GM18499 (cell line): ENCODE data around the gene HSD3B2.
"Not testable (repeated sequence)": the region's sequence is repeated elsewhere in the genome, so short reads cannot be mapped to it uniquely, and the experiment has no call there.

Experiments
- ATAC-seq: cut with Tn5 transposase; IDR thresholded peaks from one replicate; pipeline ENCODE4 v1.9.1; 2021; ENCODE audit warnings: moderate number of reproducible peaks; ENCODE audit not compliant: insufficient read depth, unreplicated experiment

Gene HSD3B2

DNA sequence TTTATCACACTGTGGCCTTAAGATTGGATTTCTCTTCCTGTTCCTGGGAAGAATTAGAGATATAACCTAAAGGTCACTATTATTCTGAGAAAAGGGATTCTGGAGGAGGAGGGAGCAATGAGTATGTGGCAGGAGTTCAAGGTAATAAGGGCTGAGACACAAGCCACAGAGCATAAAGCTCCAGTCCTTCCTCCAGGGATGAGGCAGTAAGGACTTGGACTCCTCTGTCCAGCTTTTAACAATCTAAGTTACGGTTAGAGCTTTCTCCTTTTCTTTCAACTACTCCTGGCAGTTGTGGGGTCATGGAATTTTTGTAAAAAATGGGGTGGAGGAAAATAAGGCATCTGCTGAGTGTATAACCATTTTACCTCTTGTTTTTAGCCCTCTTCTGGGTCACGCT lies at the start of gene HSD3B2:
TSS of gene HSD3B2 (plus strand) at position 201 of the 400 bp plus-strand sequence. CDS start 270 bp downstream, outside the sequence.
- ATAC-seq: no peak

DNA sequence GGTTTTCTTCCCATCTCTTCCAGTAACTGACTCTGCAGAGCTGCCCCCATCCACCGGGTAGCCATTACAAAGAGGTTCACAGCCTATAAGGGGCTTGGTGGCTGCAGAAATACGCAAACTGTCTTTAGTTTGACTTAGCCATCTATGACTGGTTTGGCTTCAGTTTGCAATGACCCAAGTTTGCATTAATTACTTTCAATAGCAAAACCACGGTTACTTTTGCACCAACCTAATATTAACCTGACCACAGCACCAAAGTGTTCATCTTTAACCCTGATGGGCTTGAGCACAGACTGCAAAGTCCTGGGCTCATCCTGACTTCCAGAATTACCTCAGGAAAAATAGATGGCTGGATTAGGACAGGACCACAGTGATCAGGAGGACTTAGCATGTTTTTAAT lies 48.5 kb upstream of the HSD3B2 start:
- ATAC-seq: no peak

DNA sequence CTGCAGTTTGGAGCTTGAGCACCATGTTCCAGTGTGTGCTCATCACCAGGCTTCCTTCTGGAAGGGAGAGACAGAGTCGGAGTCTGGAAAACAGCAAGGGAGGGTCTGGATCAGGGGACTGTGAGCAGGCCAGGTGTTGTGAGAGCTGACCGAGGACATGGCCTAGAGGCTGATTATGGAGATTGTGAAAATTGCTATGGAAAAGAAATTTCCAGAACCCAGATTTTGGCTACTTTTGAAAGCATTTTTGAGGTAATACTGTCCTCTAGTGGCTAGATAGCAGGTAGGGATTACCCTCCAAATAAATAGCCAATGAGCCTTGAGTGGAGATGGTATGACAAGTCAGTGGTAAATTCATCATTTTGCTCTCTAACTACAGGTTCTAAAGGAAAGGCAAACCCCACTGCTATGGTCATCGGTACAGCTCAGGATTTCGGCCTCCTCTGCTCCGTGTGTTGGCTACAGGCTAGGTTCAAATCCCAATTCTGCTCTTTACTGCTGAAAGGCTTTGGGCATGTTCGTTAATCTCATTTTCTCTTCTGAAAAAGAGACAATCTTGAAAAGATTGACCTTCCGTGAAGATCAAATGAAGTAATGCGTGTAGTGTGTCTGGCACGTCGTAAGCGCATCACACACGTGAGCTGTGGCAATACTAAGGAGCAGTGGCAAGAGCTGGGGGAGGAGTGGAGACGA lies 47.4 kb upstream of the HSD3B2 start:
- no peak for ATAC-seq

DNA sequence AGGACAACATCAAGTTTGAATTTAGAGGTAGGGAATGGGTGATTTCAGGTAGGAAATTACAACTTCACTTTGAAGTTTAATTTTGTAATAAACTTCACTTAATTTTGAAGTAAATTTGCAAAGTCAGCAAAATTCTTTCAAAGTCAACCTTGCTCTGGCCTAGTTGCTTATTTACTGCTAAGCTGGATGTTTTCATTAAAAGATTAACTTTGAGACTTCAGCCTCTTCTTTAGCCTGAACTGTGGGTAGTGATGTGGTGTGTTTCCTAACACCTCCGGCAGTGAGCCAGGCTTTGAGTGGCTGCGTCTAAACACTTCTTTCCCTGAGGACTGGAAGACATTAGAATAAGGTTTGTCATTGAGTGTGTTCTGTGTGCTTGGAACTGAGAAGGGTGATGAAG lies 46.4 kb upstream of the HSD3B2 start, which contains the start of gene HAO2:
TSS of gene HAO2 (plus strand) at position 232 of the 400 bp plus-strand sequence. CDS start 12,301 bp downstream, outside the sequence.
- ATAC-seq: no peak

DNA sequence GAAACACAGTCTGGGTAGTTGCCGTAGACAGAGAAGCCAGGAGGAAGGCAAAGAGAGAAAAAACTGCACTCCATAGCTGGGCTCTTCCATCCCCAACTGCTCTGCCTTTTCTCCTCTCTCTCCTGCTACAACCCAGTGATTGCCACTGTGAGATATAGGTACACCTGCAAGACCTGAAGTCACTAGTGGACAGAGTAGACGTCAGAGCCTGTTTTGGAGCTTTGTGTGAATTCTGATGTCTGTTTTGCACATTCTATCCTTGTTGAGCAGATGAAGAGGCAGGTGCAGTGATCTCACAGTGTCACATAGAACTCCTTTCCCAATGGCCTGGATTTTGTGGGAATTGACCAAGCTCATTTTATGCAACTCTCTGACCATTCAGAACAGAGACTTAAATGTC lies 44.2 kb upstream of the HSD3B2 start:
- no peak for ATAC-seq

DNA sequence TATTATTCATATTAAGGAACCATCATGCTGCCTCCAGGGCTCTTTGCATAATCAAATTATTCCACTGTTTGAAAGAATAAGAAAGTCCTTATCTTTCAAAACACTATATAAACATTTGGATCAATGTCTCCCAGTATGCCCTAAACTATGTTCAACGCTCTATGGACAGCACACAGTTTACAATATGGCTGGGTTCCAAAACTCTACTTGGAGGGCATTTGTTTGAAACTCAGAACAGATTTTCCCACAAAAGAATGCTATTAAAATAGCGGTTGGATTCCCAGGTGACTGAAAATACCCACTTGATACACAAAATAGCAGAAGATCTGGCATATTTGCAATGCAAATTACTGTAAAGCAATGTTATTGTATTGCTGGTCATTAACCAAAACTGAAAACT lies 43.1 kb upstream of the HSD3B2 start:
- no peak for ATAC-seq

DNA sequence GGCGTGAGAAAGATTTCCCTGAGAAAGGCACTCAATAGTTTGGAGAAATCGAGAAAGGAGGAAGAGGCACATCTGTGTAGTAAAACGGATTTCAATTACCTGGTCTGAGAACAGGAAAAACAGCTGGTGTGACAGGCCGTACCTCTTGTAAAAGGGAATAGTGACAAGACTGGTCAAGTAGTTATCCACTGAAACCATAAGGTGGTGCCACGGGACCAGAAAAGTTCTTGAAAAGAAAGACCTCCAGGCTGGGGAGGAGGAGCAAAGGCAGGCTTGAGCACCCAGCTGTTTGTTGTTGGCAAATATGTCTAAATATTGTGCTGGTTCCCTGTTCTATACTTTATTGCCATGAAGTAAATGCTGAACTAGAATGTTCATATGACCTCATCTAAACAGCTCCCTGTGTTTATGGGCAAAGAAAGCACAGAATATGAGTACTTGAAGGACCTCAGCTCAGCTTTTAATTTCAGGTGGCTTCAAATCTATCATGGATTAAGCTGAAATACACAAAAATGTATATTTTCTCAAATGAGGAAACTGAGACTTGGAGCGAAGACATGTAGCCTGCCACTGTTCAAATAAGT lies 42.4 kb upstream of the HSD3B2 start:
- ATAC-seq: peak; percentile 51

DNA sequence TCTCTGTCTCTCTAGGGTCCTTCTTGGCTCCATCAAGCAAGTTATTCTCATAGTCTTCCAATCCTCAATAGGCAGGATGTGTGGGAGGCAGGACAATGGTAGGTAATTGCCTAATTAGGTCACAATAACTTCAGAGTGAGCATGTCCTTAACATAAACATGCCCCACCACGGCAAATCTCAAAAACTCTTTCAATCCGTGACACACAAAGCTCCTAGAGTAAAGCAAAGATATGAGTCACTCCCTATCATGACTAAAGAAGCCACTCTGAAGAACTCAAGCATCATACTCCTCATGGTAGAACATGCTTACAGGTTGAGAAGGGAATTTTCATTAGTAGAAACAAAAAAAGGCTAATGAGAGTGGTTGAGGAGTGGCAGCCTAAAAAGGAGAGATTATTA lies 41.5 kb upstream of the HSD3B2 start:
- no peak for ATAC-seq

DNA sequence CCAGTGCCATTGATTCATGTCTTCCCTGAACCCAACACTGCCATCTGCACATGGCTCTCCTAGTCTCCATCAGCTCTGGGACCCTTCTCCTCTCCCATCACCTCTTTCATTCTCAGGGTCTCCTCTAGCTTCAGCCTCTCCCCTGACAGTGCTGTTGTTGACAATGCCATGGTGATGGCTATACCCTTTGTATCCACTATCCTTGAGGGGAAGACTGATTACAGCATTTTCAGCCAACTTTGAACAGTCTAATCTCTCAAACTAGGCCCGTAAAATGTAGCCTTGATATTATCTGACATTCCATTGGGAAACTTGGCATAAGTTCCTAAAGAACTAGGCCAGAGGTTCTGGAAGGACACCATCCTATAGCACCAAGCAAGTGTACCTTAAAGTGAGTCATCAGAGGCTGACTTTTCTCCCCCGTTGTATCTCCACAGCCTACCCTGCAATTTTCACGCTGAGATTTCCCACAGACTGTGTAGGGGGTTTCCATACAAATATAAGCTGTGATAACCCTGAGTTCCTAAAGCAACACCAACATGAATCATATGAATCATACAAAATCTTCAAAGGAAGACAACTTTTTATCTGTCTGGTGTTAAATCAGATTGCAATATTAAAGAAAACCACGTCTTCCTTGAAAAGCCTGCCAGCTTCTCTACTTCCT lies 40.6 kb upstream of the HSD3B2 start:
- no peak for ATAC-seq

DNA sequence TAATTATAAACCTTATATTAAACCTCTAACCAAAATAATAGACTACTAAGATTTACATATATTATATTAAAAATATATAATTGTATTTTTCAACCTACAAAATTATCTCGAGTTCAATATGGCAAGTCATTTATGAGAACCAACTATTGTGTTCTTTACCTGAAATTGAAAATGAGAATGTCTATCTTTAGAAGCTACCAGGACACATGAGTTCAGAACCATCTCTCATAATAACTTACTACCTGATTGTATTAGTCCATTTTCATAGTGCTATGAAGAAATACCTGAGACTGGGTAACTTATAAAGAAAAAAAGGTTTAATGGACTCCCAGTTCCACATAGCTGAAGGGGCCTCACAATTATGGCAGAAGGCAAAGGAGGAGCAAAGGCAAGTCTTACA lies 39.6 kb upstream of the HSD3B2 start:
- ATAC-seq: no peak

DNA sequence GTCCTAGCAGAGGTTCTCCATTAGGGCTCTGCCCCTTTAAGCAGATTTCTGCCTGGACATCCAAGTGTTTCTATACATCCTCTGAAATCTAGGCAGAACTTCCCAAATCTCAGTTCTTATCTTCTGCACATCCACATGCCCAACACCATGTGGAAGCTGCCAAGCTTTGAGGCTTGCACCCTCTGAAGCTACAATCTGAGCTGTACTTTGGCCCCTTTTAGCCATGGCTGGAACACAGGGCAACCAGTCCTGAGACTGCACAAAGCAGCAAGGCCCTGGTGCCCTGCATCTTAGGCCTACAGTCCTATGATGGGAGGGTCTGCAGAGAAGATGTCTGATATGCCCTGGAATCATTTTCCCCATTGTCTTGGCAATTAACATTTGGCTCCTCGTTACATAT lies 38.4 kb upstream of the HSD3B2 start:
- no peak for ATAC-seq

DNA sequence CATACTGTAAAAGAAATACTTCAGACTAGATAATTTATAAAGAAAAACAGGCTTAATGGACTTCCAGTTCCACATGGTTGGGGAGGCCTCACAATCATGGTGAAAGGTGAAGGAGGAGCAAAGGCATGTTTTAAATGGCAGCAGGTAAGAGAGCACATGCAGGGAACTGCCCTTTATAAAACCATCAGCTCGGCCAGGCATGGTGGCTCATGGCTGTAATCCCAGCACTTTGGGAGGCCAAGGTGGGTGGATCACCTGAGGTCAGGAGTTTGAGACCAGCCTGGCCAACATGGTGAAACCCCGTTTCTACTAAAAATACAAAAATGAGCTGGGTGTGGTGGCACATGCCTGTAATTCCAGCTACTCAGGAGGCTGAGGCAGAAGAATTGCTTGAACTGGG lies 37.4 kb upstream of the HSD3B2 start:
- not testable (repeated sequence) for ATAC-seq

DNA sequence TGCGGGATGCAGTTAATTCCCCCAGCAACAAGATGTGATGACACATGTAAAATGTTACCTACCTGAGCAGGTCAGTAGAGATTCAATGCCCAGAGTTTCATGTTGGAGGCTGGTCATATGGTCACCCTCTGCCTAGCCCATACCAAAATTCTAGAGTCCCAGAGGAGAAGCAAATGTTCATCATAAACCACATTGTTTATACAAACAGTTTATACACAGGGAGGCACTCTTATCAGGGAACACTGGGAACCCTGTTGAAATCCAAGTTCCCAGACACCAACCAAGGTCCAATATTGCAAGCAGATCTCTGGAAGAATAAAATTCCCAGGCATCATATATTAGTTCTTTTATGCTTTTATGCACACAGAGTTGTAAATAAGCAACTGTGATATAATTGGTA lies 35.8 kb upstream of the HSD3B2 start:
- ATAC-seq: no peak

DNA sequence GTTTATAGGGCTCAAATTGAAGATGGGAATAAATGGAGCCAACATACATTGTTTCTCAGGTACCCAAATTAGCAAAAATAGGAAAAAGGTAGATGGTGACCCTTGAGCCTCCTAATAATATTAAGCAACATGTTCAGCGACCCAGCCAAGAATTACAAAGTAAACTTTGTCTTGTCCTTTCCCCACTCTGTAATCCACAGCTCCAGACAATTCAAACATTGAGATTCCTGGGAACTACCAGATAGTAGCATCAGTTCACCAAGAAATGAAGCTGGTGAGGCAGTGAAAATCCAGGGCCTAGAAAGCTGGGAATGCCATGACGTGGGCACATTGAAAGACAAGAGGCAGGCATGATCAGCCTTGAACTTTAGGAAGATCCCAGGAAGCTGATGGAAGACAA lies 34.6 kb upstream of the HSD3B2 start:
- ATAC-seq: no peak

DNA sequence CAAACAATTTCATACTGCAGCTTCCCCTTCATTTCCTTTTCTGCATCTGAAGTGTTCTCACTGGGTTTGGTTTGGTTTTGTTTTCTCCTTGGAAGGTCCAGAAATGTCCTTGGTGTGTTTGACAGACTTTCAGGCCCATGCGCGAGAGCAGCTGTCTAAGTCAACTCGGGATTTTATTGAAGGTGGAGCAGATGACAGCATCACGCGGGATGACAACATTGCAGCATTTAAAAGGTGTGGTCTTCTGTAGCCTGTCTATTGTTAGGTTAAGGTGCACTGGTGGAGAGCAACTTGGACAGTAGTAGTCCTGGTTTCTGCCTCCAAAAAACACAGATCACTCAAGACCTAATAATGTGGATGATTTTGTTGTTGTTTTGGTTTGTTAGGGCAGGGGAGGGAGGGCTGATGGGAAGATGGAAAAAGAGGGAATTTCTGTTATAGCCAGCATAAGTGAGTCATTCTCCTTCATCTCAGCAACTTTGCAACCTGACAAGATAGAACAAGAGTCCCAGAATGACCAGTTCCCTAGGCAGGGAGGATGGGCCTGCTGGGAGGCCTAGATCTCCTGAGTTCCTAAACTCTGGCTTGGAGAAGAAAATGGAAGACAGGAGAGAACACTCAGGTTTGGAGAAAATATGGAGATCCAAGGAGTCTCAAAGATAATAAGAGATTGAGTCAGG lies 33.8 kb upstream of the HSD3B2 start:
- ATAC-seq: no peak

DNA sequence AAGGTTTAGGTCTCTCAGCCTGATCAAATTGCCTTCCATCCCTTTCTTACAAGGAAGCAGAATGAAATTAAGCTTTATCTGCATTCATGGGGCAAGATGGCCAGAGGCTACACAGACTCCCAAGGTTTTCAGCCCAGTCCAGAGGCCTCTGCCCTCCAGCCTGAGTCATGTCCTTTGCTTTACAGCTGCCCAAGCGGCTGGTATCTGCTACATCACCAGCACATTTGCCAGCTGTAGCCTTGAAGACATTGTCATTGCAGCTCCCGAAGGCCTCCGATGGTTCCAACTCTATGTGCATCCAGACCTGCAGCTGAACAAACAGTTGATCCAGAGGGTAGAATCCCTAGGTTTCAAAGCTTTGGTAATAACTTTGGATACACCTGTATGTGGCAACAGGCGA lies 30.4 kb upstream of the HSD3B2 start:
- no peak for ATAC-seq

DNA sequence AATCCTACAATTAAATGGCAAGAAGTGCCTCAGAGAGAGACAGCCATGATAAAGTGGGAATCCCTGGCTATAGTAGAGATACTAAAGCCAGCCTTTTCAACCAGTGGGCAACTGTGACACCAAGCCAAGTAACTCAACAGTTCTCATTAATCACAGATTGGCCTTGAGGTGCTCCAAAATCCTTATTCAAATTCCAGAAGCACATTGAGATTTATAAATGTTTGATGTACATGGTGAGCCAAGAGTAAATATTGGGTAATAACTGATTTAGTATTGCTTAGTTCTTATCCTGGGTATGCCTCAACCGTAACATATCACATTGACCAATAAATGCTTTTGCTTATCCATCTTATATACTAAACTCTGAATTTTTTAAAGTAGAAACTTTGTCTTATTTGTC lies 29.3 kb upstream of the HSD3B2 start:
- ATAC-seq: no peak

DNA sequence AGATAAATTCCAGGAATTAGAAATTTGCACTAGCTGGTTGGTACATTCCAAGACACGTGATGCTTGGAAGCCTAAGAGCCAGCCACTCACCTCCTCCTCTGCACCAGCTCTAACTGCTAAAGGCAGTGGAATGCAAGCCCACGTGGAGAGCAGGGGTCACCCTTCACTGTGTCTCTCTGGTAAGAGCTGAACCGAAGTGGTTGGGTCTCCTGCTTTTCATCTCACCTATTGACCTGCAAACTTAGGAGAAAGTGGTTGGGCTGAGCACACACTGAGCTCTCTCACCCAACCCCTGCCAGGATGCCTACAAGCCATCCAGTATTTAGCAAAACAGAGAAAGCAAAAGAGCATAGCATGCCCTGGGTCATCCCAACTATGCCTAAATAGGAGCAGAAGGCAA lies 27.1 kb upstream of the HSD3B2 start:
- ATAC-seq: no peak

DNA sequence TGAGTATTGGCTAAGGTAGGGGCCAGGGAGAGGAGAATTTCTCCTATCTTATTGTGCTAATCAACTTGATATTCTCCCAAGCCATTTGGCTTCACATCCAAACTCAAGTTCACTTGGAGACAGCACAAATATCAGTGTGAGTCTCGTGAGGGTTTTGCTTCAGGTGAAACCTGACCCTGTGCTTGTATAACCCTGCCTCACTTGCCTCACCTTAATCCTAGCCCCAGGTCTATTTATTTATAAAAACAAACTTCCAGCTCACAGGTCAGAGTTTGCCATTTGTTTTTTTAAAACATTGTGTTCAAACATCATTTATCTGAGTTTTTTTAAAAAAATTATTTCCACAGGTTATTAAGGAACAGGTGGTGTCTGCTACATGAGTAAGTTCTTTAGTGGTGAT lies 26.5 kb upstream of the HSD3B2 start:
- ATAC-seq: no peak

DNA sequence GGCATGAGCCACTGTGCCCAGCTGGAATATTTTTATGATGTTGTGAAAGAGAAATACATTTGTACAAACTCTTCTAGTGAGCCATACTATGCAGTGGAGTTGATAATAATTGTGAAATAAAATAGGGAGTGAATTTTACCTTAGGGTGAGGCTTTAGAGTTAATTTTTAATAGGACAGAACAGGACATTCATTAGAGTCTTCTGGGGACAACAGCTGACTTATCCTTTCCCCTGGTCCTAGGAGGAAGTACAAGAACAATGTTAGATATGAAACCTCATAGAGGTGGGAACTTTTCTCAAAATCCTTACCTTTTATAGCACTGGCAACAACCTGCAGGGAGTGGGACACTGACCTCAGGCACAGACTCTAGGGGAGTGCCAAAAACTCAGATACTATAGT lies 24.4 kb upstream of the HSD3B2 start:
- ATAC-seq: no peak

DNA sequence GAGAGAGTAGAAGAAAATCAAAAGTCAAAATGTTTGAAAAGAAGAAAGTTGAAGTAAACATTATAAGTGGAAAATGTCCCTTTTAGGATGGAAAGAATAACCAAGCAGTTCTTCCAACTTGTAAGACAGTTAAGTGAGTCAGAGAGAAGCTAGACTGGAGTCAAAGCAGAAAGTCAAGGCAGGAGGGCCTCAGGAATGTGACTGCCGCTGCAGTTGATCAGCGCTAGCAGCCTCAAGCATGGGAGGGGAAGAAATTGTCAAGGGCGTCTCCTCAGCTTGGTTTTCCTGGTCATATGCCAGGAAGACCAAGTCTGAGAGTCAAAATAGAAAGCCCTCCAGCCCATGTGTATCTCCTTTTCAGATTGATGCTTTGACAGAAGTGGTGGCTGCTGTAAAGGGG lies 23.2 kb upstream of the HSD3B2 start:
- ATAC-seq: no peak
